Colonic mucosa (tissue), 4 donors: ENCODE data around the gene UGGT1. TPM values are rescaled to one million over a fixed set of nuclear protein-coding genes. Genes with fewer than 3 reads are reported as not detected.
A peak's percentile ranks its signal among the peaks of the same experiment; 100 is the strongest.

Source experiments
- DNase-seq: peaks from one replicate; pipeline ENCODE4 v3.0.0-alpha.2; 2020
- H3K27ac ChIP-seq: fragments of 200-600 bp; one replicate; pipeline ENCODE4 v1.8.0; 2021
- H3K27me3 ChIP-seq: fragments of 200-600 bp; one replicate; pipeline ENCODE4 v1.8.0; 2021
- H3K36me3 ChIP-seq: fragments of 200-600 bp; one replicate; pipeline ENCODE4 v1.8.0; 2021
- H3K4me1 ChIP-seq: fragments of 200-600 bp; one replicate; pipeline ENCODE4 v1.8.0; 2021; ENCODE audit warnings: mild to moderate bottlenecking
- H3K4me3 ChIP-seq: fragments of 200-600 bp; one replicate; pipeline ENCODE4 v1.8.0; 2021
- H3K9ac ChIP-seq, 2 donors: one replicate each; pipeline ENCODE4 v1.7.0; 2013; ENCODE audit warnings: control low read depth in 2 of 2, low read depth in 2 of 2, low read length in 2 of 2
- H3K9me3 ChIP-seq: fragments of 200-600 bp; one replicate; pipeline ENCODE4 v1.8.0; 2021
- CTCF ChIP-seq: fragments of 200-600 bp; IDR thresholded peaks from one replicate; pipeline ENCODE4 v1.8.0; 2022; ENCODE audit warnings: antibody characterized with exemption, mild to moderate bottlenecking
- intact Hi-C: fragments of 100-400 bp; cut with DNase I; formaldehyde crosslinking; loops from one replicate; pipeline ENCODE4 v1.14.1; 2022
- total RNA-seq, 2 donors: library from RNA; stranded (reverse); fragmentation: NEBNext Ultra II Directional in 1 of 2; extraction: Animal tissue kit (Norgen Biotek cat#: 25700) in 1 of 2; gene quantifications; one replicate each; pipeline ENCODE4 v1.2.1, GENCODE V29; 2021
- donor health status: healthy.
- donor health status: DM: no; HTN: no; CAD: no.
- donor health status: DM: no; HTN: no; CAD: no.

The UGGT1 gene
- total RNA-seq, 2 donors from 2014 or later: 41.7 to 56.0 TPM

GRCh38 chr2:128187032-128187654 is 96.1 kb downstream of the UGGT1 start:
- H3K27ac ChIP-seq: no peak overlapping the region
- H3K4me3 ChIP-seq: no peak overlapping the region
- DNase-seq: no peak
- no peaks in the 10 kb centered on the region for H3K9me3 ChIP-seq
- intact Hi-C loops: no loop called here
- no peak overlapping the region for H3K9ac ChIP-seq
- no peaks in the 10 kb centered on the region for H3K27me3 ChIP-seq
- no peak for TF ChIP-seq CTCF
- no peaks in the 10 kb centered on the region for H3K4me1 ChIP-seq
- H3K36me3 ChIP-seq: peaks cover 12% of the 10 kb centered on the region

- Histone ChIP-seq H3K9ac (peak overlapping the region in 1 of 2 donors; percentile 54), H3K4me1 (peaks cover 12% of the 10 kb centered on the region), H3K4me3 (no peak overlapping the region), H3K36me3 (no peaks in the 10 kb centered on the region), H3K27me3 (no peaks in the 10 kb centered on the region), H3K27ac (peak overlapping the region; percentile 81), H3K9me3 (no peaks in the 10 kb centered on the region)
- peak; percentile 68 for DNase-seq
- intact Hi-C loops: no loop called here
- TF ChIP-seq CTCF: no peak
These were observed 104.5 kb downstream of the UGGT1 start for GRCh38 chr2:128195435-128195984.

DNA sequence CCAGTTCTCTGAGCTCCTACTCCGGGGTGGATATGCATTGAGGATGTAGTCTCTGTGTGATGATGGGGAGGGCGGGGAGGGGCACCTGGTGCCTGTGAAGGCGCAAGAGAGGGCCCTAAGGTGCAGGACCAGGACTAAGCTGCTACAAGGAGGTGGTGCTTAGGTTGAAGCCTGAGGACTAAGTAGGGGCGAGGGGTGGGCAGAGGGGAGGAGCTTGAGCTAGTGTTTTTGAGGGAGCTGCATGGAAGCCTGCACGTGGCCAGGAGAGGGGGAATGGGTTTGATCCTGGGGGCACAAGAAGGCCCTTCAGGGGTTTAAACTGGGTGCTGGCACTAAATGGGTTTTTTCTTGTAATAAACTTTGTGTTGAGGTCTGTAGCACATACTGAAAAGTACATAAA is 105.0 kb downstream of the UGGT1 start:
- intact Hi-C loops: no loop called here
- TF ChIP-seq CTCF: no peak
- DNase-seq: no peak
- peaks cover 12% of the 10 kb centered on the region for H3K4me1 ChIP-seq
- H3K36me3 ChIP-seq: no peaks in the 10 kb centered on the region
- H3K27me3 ChIP-seq: no peaks in the 10 kb centered on the region
- H3K27ac ChIP-seq: peak overlapping the region; percentile 81
- no peaks in the 10 kb centered on the region for H3K9me3 ChIP-seq
- peak overlapping the region; percentile 16 for H3K4me3 ChIP-seq
- H3K9ac ChIP-seq: peak overlapping the region in 1 of 2 donors; percentile 54

DNA sequence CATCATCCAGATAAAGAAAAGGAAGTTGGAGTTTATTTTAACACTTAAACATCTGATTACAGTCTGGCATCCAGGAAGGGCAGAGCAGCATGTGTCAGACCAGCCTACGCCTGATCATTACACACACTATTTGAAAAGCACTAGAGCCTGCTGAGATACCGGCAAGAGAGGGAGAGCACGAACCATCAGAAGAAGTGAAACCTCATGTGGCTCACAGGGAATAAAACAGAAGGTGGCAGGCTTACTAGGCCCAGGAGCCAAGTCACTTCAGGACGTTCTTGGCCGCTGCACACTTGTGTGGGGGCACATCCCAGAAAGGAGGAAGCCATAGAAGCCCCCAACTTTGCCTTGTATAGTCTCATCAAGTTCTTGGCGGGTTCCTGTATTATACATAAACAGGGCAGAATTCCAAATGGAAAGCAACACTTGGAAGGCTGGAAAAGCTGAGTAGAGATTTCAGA is 105.5 kb downstream of the UGGT1 start:
- Histone ChIP-seq H3K36me3 (no peaks in the 10 kb centered on the region), H3K27ac (peak overlapping the region; percentile 81), H3K27me3 (no peaks in the 10 kb centered on the region), H3K4me3 (no peak overlapping the region), H3K4me1 (peaks cover 12% of the 10 kb centered on the region), H3K9me3 (no peaks in the 10 kb centered on the region), H3K9ac (peak overlapping the region in 1 of 2 donors; percentile 54)
- TF ChIP-seq CTCF: no peak
- peak; percentile 54 for DNase-seq
- intact Hi-C loops: no loop called here

GRCh38 chr2:128197059-128197458 is 106.1 kb downstream of the UGGT1 start:
- TF ChIP-seq CTCF: no peak
- H3K27me3 ChIP-seq: no peaks in the 10 kb centered on the region
- H3K4me3 ChIP-seq: no peak overlapping the region
- peak overlapping the region; percentile 81 for H3K27ac ChIP-seq
- no peak overlapping the region for H3K9ac ChIP-seq
- no peaks in the 10 kb centered on the region for H3K9me3 ChIP-seq
- intact Hi-C loops: no loop called here
- no peaks in the 10 kb centered on the region for H3K36me3 ChIP-seq
- no peak for DNase-seq
- H3K4me1 ChIP-seq: peaks cover 12% of the 10 kb centered on the region
